Cardiac fibroblast (primary cell): ENCODE results near the gene GRID2.

ENCODE experiments used
- DNase-seq, 2 donors: peaks; one replicate each; pipeline versions ENCODE4 v3.0.0 to v3.0.0-alpha.2; 2010; ENCODE audit warnings: low read depth in 2 of 2
- H3K4me3 ChIP-seq, 2 donors: replicated peaks in 1 of 2; 1 replicate in 1 of 2; 2 replicates in 1 of 2; pipeline ENCODE4 v1.5.1; 2011; ENCODE audit warnings: low read depth in 2 of 2, low read length in 2 of 2, mild to moderate bottlenecking in 2 of 2, moderate library complexity in 1 of 2
- TF ChIP-seq, protein P1 (sequence below): IDR thresholded peaks from one replicate; pipeline ENCODE4 v1.5.1; 2011; ENCODE audit warnings: low read depth, mild to moderate bottlenecking, low read length, inconsistent platforms

GRID2 gene

DNA sequence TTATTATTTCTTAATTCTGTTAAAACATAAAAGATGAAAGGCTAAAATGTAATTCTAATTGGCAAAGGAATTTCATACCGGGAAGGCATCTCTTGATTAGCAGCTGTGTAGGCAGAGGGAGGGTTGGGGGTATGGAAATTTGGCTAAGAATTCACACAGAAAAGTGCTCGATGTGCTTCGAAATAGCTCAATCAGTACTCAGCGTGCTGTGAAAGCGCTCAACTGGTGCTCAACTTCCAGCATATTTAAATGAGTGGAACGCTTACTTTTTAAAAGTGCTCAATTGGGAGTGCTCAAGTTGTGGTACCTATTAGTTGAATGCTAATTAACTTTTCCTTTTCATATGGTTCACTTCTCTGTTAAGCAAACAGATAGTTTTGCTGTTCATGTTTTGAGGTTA, 828.9 kb downstream of the GRID2 start:
- no peak for DNase-seq
- H3K4me3 ChIP-seq: no peak overlapping the region
- TF ChIP-seq, protein P1, sequence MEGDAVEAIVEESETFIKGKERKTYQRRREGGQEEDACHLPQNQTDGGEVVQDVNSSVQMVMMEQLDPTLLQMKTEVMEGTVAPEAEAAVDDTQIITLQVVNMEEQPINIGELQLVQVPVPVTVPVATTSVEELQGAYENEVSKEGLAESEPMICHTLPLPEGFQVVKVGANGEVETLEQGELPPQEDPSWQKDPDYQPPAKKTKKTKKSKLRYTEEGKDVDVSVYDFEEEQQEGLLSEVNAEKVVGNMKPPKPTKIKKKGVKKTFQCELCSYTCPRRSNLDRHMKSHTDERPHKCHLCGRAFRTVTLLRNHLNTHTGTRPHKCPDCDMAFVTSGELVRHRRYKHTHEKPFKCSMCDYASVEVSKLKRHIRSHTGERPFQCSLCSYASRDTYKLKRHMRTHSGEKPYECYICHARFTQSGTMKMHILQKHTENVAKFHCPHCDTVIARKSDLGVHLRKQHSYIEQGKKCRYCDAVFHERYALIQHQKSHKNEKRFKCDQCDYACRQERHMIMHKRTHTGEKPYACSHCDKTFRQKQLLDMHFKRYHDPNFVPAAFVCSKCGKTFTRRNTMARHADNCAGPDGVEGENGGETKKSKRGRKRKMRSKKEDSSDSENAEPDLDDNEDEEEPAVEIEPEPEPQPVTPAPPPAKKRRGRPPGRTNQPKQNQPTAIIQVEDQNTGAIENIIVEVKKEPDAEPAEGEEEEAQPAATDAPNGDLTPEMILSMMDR: no peak

DNA sequence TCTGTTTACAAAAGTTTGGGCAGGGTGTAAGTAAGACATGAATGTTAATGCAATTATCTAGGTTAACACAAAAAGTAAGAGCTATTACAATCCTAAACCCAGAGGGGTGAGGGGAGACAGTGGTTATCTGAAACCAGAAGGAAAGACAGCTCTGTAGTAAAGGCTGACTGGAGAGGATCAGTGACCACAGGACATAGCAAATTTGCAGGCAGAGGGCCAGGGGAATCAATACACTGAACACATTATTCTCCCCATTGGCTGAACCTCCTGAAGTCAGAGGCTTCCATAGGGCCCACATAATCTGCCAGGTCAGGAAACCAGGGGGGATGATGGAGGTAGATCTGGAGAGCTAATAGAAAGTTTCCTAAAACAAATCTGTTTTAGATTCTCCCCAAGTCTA, 835.4 kb downstream of the GRID2 start:
- H3K4me3 ChIP-seq: no peak overlapping the region
- no peak for DNase-seq
- TF ChIP-seq, protein P1: no peak

DNA sequence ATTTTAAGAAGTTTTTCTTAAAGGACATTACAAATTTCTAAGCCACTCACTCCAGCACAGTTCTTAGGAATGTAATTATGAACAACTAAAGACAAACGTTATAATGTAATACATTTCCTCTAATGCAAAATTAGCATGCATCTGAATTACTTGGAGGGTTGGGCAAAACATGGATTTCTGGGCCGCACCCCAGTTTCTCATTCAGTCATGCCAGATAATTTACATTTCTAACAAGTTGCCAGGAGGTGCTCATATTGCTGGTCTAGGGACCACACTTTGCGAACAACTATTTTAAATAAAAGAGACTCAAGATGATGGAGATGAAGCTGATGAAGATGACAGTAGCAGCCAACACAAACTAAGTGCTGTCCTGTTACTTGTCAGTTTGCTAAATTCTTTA, 840.1 kb downstream of the GRID2 start:
- DNase-seq: no peak
- no peak overlapping the region for H3K4me3 ChIP-seq
- TF ChIP-seq, protein P1: no peak

DNA sequence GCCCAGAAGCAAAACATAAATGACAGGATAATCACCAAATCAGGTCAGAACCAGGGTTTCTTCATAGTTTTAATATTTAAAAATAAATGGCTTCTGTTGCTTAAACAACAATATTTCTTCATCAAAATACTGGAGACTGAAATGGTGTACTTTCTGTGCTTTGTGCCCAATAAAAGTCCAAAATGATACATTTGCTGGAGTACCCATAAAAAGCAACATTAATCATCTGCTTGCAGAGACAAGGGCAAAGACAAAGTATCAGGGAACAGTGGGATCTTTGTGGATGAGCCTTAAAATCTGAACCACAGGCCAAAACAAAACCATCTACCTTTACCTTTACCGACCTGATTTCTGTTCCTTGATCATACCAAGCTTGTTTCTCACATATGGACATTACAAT, 840.9 kb downstream of the GRID2 start:
- TF ChIP-seq, protein P1: no peak
- DNase-seq: no peak
- no peak overlapping the region for H3K4me3 ChIP-seq

DNA sequence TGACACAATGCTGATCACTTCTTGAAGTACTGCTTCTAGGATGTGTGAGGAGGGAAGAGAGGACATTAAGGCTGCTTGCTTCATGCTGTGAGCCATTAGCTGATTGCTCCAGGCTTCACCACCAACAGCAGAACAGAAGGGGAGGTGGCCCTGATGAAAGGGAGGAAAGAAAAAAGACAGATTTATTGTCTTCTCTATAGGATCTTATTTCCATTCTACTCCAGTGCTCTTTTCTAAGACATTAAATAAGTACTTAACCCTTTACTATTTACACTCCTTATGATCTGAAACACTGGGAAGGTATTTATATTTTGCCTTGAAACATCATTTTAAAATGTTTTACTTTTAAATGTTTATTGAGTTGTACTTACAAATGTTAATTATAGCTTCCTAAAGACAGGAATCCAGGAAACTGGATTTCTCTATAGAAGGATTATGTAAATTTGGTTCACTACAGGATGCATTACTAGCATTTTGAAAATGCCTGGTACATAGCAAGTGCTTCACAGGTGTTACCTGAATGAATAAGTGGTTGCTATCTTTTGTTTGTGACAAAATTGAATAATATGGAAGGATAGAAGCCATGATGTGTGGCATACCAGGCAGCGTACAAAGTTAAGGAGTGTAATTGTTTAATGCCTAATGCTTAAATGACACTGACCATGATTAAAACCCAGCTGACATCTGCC, 843.9 kb downstream of the GRID2 start:
- no peak for DNase-seq
- TF ChIP-seq, protein P1: no peak
- no peak overlapping the region for H3K4me3 ChIP-seq

DNA sequence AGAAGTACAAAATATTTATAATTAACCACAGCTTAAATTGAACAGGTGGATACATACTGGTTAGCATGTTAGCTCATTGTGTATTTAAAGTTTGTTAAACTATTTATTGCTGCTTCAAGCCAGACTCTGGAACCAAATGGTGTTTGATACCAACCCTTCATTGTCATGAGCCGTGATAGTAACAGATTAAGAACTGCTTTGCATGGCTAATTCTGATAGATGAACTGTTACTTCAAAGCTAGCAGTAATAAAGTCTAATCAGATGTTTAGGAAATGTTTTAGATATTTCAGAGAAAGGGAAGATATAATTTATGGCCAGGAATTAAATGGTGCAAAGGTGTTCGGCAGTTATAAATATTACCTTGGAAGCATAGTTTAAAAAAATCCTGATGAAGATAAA, 848.7 kb downstream of the GRID2 start:
- TF ChIP-seq, protein P1: no peak
- no peak for DNase-seq
- H3K4me3 ChIP-seq: no peak overlapping the region

DNA sequence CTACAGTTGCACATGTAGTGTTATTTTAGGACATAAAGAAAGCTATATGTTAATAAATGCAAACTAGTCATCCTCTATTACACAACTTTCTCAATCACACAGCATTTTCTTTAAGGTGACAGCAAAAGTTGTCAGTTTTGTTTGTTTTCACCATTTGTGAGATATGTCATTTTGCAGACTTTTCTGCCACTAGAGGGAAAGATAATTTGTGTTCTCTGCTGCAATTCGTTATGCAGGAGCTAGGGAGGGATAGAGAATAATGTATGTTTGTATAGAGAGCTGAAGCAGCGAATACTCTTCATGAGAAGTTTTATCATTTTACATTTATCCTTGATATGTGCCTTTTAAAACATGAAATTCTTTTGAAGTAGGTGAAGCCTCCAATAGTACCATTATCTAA, 854.2 kb downstream of the GRID2 start:
- TF ChIP-seq, protein P1: no peak
- no peak overlapping the region for H3K4me3 ChIP-seq
- DNase-seq: no peak
